Forelimb muscle (tissue), 1 donor: ENCODE results near the gene ASCC1. TPM values are rescaled to one million over a fixed set of nuclear protein-coding genes. Genes with fewer than 3 reads are reported as not detected.

ENCODE experiments used
- DNase-seq: peaks from one replicate; pipeline ENCODE4 v3.0.0-alpha.2; 2013; ENCODE audit warnings: low read depth
- polyA plus RNA-seq: library from polyadenylated mRNA; unstranded; fragments of 120-200 nt; gene quantifications from one replicate; pipeline ENCODE4 v1.2.1, GENCODE V29; 2013; ENCODE audit not compliant: insufficient read length

Gene ASCC1, protein sequence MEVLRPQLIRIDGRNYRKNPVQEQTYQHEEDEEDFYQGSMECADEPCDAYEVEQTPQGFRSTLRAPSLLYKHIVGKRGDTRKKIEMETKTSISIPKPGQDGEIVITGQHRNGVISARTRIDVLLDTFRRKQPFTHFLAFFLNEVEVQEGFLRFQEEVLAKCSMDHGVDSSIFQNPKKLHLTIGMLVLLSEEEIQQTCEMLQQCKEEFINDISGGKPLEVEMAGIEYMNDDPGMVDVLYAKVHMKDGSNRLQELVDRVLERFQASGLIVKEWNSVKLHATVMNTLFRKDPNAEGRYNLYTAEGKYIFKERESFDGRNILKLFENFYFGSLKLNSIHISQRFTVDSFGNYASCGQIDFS
- polyA plus RNA-seq: 25.5 TPM

GRCh38 chr10:72215611-72216549 lies at the start of gene ASCC1, which contains the start of gene ANAPC16:
ASCC1 (minus strand) TSS chr10:72216276; CDS start chr10:72213298, 2,978 bp downstream.
ANAPC16 (plus strand) TSS chr10:72216012; CDS start chr10:72223915, 7,903 bp downstream.
- DNase-seq: peak; percentile 85

- no peak for DNase-seq
Measured at GRCh38 chr10:72265508-72265907, 49.4 kb upstream of the ASCC1 start.

GRCh38 chr10:72264536-72264935 lies 48.5 kb upstream of the ASCC1 start:
- DNase-seq: no peak

- no peak for DNase-seq
Measured at GRCh38 chr10:72263613-72264241, 47.7 kb upstream of the ASCC1 start.

DNA sequence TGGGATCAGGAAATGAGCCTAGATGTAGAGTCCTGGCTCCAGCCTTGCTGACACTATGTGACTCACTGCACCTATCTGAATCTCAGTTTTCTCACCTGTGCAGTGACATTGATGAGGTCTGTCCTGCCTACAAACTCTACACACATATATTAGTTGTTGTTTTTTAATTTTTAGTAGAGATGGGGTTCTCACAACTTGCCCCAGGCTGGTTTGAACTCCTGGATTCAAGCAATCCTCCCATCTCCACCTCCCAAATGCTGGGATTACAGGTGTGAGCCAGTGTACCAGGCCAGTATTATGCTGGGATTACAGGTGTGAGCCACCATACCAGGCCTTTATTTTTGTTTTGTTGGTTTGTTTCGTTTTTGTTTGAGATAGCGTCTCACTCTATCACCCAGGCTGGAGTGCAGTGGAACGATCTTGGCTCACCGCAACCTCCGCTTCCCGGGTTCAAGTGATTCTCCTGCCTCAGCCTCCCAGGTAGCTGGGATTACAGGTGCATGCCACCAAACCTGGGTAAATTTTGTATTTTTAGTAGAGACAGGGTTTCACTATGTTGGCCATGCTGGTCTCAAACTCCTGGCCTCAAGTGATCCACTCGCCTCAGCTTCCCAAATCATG lies 45.8 kb upstream of the ASCC1 start:
- no peak for DNase-seq

- DNase-seq: no peak
Measured at GRCh38 chr10:72260976-72261783, 45.1 kb upstream of the ASCC1 start.

GRCh38 chr10:72260239-72260975 lies 44.3 kb upstream of the ASCC1 start:
- peak; percentile 81 for DNase-seq

DNA sequence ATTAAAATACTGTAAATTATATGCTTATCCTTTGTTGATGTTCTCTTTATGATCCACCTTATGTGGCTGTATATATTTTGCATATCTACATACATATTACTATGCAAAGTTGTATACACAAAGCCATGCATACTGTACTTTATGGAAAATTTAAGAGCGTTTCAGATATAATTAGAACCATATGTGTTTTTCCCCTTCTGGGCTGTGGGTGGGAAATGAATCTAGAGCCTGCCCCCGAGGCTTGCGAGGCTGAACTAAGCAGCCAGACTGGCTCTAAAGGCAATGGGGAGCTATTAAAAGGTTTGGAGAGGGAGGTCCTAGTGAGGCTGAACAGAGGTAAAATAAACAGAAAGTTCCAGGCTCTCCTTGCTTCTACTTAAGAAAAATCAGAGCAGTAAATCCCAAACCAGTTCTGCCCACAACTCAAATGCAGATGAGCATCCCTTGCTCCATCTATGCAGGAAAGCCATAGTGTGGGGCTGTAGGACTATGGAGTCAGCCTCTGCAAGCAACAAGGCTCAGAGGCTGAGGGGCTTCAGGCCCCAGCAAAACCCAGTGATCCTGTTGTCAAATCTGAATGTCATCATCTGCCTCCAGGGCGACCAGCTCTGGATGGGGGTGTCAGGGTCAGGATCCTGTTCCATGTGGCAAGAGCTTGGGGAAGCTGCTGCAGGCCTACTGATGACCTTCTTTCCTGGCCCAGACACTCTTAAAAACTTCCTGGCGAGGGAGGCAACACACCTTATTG lies 43.6 kb upstream of the ASCC1 start:
- no peak for DNase-seq

- no peak for DNase-seq
Measured at GRCh38 chr10:72258617-72259016, 42.5 kb upstream of the ASCC1 start.

DNA sequence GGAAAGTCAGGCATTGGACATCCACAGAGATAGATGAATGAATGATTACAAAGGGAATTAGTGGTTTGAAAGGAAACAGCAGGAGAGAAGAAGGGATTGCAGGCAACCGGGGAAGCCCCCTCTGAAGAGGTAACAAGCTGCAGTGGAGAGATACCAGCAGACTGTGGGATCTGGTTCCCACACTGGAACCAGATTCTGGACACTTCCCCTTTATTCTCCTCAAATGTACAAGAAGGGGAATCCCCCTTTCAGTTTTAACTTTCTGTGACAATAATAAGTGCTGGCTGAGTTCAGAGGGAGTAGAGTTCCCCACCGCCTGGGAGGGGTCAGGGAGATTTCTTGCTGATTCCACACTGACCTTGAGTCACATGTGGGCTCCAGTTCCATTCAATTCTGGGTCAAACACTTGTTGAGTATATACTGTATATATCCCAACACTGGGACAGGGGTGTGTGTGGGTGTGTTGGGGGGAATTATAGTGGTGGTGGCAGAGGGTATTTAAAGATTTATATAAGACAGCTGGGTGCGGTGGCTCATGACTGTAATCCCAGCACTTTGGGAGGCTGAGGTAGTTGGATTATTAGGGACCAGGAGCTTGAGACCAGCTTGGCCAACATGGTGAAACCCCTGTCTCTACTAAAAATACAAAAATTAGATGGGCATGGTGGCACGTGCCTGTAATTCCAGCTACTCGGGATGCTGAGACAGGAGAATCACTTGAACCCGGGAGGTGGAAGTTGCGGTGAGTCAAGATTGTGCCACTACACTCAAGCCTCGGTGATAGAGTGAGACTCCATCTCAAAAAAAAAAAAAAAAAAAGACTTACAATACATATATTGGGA lies 41.2 kb upstream of the ASCC1 start:
- no peak for DNase-seq

DNA sequence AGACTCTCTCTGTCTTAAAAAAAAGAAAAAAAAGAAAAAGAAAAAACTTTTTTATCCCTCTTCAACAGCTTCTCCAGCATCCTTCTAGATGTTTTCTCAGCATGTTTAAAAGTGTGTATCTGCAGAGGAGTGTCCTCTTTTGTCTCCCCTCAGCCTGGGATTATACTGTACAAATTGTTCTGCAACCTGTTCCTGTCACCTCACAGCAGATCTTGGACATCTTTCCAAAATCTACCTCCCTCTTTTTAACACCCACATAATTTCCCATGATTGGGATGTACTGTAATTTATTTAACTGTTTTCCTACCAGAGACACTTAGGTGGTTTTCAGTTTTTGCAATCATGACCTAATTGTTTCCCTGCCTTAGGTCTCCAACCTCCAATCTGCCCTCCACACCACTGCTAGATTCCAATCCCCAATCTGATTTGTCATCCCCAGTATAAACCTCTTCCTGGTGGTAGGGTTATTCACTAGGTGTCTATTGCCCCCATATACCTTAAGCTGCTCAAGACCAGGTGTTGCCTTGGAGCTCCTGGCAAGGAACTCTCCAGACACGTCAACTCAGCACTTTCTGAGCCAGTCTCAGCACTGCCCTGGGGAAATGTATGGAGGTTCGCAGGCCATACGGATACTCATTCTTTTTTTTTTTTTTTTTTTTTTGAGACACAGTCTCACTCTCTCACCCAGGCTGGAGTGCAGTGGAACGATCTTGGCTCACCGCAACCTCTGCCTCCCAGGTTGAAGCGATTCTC lies 40.1 kb upstream of the ASCC1 start:
- DNase-seq: no peak

- peak; percentile 84 for DNase-seq
Measured at GRCh38 chr10:72254813-72255568, 38.9 kb upstream of the ASCC1 start.

DNA sequence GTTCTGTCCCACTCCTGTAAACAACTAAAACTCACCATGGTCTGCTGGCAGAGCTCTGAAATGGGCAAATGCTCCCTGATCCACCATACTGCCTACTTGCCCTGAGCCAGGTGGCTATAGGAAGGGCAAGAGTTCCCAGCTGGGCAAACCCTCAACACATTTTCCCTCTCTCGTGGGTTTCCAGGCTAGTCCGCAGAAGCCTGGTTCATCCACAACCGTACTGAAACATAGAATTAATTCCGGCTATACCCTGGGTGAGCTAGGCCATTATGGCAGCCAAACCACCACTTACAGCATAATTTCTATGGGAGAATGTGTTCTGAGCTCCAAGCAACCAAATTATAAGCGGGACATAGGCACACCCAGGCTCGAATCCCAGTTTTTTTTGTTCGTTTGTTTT lies 37.5 kb upstream of the ASCC1 start:
- DNase-seq: no peak

DNA sequence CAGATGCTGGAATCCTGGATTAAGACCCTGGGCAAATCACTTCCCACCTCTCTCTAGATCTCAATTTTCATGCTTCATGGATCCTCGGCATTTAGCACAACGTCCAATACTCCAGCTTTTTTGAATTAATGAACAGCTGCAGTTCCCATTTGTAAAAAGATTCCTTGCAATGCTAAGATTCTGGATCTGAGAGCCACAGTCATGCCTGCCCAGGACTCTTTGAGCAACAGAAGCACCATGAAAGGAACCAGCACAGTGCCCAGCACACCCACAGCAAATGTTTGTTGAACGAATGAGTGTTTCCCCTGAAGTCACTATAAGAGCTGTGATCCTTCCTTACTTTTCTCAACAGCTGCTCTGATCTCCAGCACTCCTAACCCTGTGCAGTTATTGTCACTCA lies 36.9 kb upstream of the ASCC1 start:
- no peak for DNase-seq

DNA sequence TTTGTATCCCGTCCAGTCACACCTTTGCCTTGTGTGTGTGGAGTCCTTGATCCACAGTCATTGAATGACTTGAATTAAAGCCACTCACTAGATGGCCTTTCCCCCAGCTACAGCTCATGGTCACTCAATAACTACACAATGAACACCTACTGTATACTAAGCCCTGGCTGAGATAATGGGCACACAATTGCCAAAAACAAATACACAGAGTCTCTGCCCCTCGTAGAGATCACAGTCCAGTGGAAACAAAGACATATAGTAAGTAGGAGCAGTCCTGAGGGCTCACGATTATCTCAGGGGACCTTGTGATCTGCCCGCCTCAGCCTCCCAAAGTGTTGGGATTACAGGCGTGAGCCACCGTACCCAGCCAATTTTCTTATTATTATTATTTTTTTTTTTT lies 35.6 kb upstream of the ASCC1 start:
- DNase-seq: no peak

GRCh38 chr10:72250666-72251065 lies 34.6 kb upstream of the ASCC1 start:
- DNase-seq: peak; percentile 82
